CD4-positive, alpha-beta T cell treated with Interleukin-15 for 1 hour (primary cell): Measurements from ENCODE around the gene BET1L.

Experiments
- DNase-seq: peaks from one replicate; pipeline ENCODE4 v3.0.0-alpha.2; 2020

The BET1L gene

GRCh38 chr11:209275-210121, 2.3 kb upstream of the BET1L start:
- peak; percentile 15 for DNase-seq

- no peak for DNase-seq
Measured at GRCh38 chr11:208917-209260, 1.7 kb upstream of the BET1L start.

GRCh38 chr11:208181-208916, 1.1 kb upstream of the BET1L start:
- peak; percentile 83 for DNase-seq

GRCh38 chr11:207863-208180, 623 bp upstream of the BET1L start:
- DNase-seq: peak; percentile 58

- peak; percentile 19 for DNase-seq
Measured at GRCh38 chr11:206526-207207, 532 bp downstream of the BET1L start.

- peak; percentile 7 for DNase-seq
Measured at GRCh38 chr11:206002-206384, 1.2 kb downstream of the BET1L start.

- DNase-seq: peak; percentile 12
Measured at GRCh38 chr11:205221-206001, 1.8 kb downstream of the BET1L start.

GRCh38 chr11:204587-205109, 2.6 kb downstream of the BET1L start:
- peak; percentile 11 for DNase-seq

- peak; percentile 10 for DNase-seq
Measured at GRCh38 chr11:203945-204586, 3.1 kb downstream of the BET1L start.

- DNase-seq: peak; percentile 14
Measured at GRCh38 chr11:203056-203944, 3.9 kb downstream of the BET1L start.

- peak; percentile 14 for DNase-seq
Measured at GRCh38 chr11:202490-202889, 4.7 kb downstream of the BET1L start.

GRCh38 chr11:201966-202365, 5.2 kb downstream of the BET1L start:
- peak; percentile 14 for DNase-seq

GRCh38 chr11:200224-201003, 6.8 kb downstream of the BET1L start:
- DNase-seq: peak; percentile 13

- DNase-seq: peak; percentile 17
Measured at GRCh38 chr11:199782-200181, 7.4 kb downstream of the BET1L start.

GRCh38 chr11:199004-199581, 8.1 kb downstream of the BET1L start:
- peak; percentile 15 for DNase-seq

- peak; percentile 13 for DNase-seq
Measured at GRCh38 chr11:198236-198806, 8.9 kb downstream of the BET1L start.

GRCh38 chr11:197741-198235, 9.4 kb downstream of the BET1L start:
- DNase-seq: peak; percentile 16

- DNase-seq: no peak
Measured at GRCh38 chr11:196786-197731, 10.1 kb downstream of the BET1L start.
